GM18511 (cell line): Measurements from ENCODE around the gene SALL1.

Source experiments
- ATAC-seq: cut with Tn5 transposase; IDR thresholded peaks from one replicate; pipeline ENCODE4 v1.9.1; 2021; ENCODE audit warnings: mild to moderate bottlenecking, moderate library complexity; ENCODE audit not compliant: unreplicated experiment

The SALL1 gene

DNA sequence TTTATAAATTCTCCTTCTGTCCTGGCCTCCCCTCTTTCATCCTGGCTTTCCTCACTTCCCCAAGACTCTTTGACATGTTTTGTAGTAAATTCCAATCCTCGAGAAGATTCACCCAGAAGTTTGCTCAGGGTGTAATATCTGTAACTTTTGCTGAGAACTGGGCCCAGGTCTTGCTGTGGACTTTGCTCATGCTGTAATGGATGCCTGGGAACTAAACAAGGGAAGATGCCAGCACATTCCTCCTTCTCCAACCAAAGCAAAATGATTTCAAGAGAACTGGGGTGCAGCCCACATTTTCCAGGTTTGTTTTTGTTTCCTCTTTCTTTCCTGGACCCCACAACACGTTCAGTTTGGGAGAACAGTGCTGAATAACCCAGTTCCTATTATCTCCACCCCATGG, 6.6 kb upstream of the SALL1 start:
- no peak for ATAC-seq

DNA sequence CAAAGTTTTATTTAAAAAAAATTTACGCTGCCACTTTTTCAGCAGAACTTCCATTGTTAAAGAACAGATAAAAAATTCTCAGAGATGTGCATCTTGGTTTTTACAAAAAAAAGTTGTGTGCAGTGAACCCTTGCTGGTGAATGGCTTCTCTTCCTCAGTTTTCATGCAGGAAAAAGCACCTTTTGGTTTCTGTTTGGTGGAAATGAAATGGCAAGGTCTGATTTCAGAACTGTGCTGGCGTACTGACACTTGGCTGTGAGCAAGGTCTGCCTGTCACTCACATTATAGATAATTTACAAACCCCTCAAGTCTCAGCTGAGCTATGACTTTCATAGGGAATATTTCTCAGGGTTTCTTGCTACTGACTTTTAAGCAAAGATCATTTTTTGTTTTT, 5.7 kb upstream of the SALL1 start:
- ATAC-seq: no peak

DNA sequence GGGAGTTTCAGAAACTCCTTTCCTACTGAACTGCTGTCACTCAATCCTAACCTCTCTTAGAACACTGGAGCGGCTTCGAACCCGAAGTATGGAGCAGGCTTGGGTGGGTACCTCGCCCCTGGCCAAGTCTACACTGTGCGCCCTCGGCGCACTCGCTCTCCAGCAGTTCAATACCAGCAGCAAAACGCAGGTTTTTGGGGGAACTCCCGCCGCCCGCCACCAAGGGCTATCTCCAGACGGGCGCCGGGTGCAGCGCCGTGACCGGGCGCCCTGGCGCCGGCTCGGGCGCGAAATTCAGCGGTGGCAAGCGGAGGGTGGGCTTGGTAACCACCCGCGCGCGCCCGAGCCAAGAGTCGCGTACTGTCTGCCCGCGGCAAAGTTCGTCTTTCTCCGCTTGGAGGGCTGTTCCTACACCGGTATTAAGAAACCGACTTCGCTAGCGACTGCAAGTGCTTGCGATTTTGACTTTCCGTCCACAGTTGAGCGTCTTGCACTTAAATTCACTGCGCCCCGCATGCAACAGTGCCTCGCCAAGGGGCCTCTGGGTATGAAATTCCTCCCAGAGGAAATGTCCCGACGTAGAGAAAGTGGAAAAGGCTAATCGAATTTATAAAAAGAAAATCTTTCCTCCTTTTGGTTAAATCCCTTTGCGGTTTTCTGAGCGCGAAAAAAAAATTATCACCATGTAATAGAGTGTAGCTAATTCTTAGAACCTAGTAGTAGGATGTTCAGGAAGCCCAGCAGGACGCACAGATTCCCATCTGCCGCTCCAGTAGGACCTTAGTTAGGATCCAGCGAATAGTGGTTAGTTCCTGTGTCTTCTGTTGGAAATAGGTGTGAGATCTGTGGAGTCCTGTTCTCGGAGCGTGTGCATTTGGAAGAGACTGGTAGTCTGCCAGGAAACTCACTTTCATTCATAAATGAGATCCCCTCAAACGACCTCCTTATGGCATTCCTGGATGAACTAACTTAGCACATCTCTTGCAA, 5.0 kb upstream of the SALL1 start:
- no peak for ATAC-seq

DNA sequence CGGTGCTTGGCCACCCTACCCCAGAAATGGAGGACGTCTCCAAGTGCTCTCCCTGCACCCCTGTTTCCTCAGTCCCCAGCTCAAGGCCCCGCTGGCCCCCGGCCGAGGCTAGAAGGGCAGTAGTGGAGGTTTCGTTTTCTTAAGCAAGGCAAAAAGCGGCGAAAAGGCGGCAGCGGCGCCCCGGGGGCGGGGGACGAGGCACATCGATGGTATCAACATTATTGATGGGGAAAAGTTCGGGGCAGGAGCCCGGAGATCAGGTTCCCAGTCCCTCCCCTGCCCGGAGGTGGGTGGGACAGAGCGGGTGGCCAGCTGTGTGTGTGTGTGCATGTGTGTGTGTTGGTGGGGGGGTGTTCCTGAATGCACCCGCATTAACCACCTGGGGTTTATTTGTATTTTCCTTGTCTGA, 4.1 kb upstream of the SALL1 start:
- no peak for ATAC-seq

DNA sequence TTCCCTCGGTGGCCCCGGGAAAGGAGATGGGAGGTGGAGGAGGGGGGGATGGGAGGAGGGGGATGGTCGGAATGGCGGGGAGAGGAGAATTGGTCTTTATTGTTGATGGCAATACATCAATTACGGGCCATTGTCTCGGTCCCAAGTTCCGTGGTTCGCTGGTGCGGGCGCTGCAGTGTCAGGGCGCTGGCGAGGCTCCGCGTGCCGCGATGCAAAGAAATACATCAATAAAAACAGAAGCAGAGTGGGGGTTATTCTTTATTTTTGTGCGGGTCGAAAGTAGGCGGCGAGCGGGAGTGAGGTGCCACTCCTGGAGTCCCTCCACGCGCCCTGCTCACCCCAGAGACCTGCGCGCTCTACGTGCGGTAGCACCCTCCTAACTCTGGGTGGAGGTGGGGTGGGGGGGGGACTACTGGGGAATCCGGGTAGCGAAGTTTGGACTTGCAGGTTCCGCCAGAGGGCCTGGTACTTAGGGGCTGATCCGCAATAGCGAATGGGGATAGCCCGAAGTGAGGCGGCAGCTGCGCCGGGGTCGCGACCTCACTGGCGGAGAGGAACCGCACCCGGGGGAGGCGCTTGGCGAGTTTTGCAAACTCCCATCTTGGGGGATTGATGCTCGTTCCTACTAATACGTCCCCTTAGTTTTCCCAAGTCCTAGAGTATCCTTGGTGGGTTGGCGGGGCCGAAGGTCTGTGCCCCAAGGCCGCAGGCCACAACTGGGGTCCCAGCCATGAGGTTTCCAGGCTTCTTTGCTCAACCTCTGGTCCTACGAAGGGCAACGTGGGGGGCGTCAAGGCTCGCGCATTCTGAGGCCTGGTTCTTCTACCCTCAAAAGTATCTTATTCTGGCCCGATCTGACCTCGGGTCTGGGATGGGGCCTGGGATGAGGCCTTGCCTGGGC, 3.5 kb upstream of the SALL1 start:
- ATAC-seq: no peak

DNA sequence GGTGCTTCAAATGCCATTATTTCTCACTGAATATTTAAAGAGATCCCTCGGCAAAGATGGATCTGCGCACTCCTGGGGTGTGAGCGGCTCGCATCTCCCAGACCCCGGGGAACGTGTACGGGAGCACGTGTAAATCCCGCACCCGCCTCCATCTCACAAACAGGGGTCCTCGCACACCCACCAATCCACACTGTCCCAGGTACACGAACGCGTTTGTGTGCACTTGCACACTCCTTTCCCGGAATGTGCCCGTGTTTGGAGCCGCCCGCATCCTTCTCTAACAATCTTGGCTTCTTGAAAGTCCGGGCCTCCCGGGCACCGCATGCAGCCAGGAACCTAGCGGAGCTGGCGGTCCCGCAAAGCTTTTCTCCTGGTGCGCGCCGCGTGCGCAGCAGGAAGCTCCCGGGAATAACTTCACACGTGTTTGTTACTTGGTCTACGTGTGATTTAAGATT, 2.5 kb upstream of the SALL1 start:
- no peak for ATAC-seq

DNA sequence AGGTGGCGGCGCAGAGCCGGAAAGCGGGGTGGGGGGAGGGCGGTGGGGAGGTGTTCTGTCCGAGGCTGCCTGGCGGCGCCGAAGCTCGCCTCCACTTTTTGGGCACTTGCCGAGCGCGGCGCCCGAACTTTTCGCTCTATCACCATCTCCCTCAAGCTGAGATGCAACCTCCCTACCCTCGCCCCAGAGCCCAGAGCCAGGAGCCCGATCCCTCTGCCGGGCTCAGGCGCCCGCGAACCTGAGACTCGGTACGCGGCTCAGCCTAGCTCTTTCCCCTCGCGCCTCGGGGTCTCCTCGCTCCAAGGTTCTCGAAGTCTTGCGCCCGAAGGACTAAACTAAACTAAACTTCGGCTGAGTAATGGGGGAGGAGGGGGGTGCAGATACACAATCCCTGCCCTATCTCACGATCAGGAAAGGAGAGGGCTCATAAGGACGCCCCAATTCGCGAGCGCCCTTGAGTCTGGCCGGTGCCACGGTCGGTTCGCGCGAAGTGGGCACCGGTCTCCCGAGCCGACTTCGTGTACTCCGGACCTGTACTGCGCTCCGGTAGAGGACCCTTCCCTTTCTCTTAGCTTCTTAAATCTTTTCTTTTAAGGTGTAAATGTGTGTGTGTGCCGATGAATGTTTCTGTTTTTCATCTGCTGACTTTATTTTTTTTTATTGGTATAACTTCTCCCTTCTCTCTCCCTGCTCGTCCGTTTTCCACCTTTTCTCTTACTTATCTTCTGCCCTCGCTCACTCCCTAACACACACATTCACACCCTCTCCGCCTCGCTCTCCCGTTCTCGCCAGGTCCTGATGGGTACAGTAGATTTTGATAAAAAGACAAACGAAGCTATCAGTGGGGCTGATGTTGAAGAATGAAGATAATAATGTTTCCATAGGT, 1.9 kb upstream of the SALL1 start:
- no peak for ATAC-seq

DNA sequence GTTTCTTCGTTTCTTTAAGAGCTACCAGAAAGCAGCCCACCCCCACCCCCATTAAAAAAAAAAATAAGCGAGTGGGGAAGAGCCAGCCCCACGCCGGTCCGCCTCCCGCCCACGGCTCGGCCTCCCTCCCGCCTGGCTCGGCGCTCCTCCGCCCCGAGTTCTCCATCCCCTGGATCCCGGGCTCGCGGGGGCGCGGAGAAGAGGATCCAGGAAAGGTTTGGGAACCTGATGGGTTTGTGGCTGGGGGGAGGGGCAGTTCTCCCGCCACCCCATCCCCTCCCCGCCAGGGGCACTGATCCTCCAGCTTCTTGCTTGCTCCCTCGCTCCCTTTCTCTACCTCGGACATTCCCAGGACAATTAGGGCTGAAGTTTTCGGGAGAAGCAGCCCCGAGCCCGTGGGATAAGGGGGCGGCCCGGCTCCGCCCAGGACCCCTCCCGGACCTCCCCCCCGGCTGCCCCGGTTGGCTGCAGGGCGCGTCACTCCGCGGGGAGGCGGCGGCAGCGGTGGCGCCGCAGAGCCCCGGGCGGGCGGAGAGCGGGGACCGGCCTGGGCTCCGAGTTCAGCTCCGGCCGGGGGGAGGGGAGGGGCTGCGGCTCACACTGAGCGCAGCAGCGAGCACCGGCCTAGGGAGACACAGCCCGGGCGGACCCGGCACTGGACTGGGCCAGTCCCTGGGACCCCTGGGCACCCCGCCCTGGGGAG, 1.0 kb upstream of the SALL1 start:
- no peak for ATAC-seq

DNA sequence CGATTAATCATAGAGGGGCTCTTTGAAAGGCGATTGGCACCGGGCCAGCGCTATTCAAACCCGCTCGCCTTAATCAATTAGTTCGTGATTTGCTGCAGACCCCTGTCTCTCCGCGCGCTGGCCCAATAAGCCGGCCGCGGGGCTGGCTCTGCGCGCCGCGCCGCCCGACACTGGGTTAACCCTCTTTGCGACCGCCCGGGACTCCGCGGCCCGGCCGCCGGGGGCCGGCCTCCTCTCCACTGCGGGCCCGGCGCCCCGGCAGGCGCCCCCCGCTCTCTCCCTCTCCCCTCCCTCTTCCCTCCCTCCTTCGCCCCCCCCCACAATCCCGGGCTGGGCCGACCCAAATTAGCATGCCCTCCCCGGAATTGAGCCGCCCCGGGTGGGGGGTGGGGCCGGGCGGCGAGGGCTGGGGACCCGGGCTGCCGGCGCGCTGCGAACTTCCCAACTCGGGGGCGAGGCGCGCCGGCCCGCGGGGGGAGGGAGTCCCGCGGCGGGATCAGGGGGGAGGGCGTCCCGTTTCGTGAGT, 428 bp upstream of the SALL1 start:
- ATAC-seq: no peak

DNA sequence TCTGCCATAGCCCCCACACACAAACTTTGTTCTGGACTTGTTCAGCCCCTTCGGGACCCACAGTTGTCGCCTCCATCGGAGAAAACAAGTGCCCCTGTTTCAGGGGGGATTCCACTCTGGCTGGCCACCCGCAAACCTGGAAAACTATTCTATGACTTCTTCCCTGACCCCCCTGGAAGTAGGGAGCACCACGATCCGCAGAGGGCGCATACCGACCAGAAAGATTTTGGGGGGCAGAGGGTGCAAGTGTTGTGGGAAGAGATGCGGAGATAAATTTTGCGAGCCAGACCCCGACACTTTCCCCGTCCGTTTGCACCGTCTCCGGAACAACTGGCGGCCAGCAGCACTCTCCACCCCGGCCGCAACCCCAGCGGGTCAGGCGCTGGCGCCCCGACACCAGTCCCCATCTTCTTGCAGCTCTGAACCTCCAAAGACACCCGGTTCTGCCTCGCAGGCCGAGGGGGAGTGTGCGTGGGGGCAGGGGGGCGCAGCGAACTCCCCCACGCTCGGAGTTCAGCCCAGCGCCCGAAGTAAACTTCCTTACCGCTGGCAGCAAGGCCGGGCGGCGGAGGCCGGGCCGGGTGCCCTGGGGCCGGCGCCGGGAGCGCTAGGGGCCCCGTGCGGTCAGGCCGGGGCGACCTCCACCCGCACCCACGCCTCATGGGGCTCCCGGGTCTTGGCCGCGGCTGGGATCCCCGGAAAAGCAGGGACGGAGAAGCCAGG, 744 bp downstream of the SALL1 start:
- no peak for ATAC-seq

DNA sequence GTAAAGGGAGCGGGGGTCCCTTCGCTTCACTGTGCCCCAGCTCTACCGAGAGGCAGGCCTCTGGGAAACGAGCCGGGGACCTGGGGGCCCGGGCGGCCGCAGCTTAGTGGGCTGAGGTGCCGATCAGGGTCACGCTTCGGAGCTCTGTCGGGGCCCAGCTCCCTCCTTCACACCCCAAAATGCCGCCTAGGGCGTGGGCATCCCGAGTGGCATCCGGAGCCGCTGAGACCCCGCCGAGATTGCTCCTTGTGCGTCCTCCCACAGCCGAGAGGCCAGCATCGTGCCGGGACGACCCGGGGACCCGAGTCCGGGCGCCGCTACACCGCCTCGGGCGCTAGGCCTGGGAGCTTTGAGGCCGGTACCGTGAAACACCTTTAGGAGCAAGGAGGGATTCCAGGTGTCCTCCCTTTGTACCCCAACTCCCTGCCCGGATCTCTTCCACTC, 1.3 kb downstream of the SALL1 start:
- ATAC-seq: no peak

DNA sequence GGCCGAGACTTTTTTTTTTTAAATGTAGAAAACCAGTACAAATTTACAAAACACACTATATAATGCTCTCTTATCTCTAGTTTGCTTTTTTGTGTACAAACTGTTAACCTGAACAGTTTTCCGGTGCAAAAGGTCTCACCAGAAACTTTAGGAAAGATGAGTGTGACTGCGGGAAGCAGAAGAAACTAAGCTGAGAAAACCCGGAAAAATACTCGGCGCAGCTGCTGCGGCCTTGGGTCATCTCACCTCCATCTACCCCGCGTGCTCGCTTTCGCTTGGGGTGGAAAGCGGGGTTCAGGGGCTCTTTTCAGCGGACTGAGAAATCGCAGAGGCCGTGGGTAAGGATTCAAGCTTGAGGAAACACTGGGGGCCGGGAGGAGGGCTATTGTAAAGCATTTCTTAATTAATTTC, 1.8 kb downstream of the SALL1 start:
- no peak for ATAC-seq

DNA sequence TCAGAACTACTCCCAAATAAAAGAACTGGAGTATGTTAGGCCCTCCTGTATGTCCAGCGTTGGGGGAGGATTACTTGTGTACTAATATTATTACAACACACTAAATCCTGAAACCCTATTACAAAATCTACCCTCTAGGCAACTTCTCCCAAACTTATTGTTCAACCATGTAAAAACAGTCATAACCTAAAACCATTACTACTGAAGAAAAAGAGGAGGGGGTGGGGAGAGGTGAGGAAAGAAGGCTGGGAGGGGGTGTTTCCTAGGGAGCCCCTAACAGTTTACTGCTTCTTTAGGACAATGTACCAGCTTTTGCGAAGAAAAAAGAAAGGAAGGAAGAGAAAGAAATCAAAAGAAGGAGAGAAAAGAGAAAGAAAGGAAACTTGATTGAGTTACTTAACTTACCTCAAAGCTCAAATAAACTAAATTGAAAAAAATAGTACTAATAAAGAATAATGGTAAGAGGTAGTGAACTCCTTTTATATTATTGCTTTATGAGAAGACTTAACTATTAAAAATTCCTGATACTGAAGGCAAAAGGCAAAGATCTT, 2.3 kb downstream of the SALL1 start:
- no peak for ATAC-seq

DNA sequence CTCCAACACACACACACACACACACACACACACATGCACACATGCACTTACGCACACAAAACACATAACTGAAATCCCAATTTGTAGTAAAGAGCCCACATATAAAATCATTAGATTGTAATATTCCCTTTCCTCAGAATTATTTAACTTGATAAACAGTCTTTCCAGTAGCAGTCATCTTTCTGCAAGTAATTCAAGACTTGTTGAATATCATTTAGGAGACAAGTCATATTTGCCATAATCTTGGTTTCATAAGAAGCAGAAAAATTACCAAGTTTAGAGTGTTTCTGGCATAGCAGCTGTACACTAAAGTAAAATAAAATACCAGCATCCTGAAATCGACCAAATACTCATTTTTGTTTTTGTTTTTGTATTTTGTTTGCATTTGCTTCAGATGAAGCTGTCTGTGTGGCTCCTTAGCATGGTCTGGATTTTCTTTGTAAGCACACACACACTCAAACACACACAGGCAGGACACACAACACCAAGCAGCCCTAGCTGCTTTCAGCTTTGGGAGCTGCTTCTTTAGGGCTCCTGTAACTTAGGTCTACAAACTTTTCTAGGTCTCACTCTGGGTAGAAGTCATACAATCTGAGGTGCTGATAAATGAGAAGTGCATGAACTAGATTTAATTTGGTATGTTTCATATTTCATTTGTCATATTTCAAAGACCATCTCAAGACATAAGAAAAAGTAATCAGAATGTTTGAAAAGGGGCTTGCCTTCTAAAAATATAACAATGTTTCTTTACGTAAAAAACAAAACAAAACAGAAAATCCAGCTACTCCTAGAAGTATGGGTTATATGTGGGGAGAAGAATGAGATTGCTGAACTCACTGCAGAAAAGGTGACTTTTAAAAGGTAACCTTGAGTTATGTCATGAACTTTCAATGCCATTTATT, 3.0 kb downstream of the SALL1 start:
- ATAC-seq: no peak

DNA sequence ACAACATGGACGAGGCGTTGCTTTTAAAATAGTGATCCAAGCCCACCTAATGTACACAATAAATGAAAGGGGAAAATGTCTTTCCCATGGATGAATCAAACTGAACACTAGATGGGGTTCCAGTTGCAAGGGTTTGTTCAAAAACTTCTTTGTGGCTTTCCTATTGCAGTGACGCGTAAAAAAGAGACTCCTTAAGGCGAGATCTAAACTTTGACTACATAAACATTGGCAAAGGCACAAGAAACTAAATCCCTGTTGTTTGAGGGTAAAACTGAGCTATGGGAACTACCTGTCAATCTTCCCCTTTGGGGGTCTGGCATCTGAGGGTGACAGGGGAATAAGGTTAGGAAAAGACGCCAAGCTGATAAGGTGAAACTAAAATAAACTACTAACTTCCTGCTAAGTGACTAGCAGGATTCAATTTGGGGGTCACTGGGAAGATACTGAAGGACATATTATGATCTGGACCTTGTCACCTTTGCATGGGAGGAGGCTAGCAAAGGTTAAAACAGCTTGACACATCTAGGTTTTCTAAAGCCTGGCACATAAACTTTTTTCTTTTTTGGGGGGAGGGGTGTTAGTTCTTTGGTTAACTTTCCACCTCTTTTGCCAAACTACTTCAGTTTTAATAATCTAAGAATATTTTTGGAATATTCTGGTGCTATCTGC, 4.7 kb downstream of the SALL1 start:
- no peak for ATAC-seq

DNA sequence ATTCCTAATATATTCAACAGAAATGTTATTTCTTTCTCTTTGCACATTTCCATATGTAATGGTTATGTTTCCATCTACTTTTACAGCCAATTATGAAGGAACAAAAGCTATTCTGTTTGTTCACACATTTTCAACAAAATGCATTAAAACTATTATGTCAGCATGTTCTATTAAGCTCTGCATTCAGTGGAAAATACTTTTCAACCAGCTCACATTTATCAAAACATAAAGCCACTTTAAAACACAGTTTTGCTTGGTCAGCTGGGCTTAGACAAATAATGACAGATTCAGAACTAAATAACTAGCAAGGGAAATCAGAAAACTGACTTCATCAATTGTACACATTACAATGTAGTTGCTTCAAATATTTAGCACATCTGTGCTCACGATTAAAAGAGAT, 6.9 kb downstream of the SALL1 start:
- ATAC-seq: no peak
